GM21515 (cell line): ENCODE results near the gene SH3GL3.

Experiments
- ATAC-seq: cut with Tn5 transposase; IDR thresholded peaks from one replicate; pipeline ENCODE4 v1.9.1; 2021; ENCODE audit not compliant: unreplicated experiment

Gene SH3GL3

DNA sequence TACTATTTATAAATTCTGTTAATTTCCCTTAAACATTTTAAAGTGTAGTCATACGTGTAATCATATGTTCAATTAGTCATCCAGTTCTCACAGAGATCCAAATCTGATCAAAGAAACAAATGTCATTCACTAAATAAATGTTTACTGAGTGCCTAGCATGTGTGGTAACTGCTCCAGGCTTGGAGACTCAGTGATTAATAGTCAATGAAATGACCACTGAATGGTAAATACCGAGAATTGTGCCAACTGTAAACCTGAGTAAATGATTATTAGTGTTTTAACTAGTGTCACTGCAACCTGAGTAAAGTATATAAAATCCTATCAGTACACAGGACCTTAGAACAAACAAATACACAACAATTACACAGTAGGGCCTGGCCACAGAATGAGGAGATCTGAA lies 52.3 kb downstream of the SH3GL3 start:
- ATAC-seq: no peak

DNA sequence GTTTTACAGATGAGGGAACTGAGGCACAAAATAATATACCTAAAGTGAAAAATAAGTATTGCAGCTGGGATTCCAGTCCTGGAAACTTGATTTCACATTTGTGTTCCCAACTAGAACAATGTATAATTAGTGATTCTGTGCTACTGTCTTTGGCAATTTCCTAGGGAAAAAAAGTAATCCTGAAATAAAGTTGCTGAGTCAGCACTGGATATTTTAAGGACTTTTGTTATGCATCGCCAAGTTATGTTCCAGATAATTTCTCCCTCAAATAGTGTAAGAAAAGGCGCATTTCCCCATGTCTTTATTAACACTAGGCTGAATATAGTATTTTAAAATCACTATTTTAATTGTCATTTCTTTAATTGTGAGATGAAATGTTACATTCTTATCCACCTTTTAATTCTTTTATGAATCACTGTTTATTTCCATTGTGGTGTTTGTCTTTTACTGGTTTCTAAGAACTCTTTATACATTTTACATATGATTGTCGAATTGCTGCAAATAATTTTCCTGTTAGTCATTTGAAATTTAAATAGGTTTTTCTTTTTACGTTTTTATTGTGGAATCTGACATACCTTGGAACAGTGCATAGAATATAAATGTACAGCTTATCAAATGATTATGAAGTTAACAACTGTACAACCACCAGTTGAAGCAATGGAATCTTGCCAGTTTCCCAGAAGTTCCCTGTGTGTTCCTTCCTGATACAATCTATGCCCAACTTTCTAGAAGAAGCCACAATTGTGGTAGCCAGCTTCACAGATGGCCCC lies 56.6 kb downstream of the SH3GL3 start:
- no peak for ATAC-seq

DNA sequence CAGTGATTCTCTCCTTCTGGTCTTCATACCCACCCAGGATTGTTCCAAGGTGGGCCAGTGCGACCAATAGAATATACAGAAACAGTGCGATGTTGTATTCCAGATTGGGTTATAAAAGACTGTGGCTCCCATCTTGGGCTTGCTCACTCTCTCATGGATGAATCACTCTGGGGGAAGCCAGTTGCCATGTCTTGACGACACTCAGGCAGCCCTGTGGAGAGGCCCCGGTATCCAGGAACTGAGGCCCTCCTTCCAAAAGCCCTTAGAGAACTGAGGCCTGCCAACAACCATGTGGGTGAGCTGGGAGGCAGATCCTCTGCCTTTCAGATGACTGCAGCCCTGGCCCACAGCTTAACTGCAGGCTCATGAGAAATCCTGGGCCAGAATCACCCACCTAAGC lies 57.2 kb downstream of the SH3GL3 start:
- ATAC-seq: no peak

DNA sequence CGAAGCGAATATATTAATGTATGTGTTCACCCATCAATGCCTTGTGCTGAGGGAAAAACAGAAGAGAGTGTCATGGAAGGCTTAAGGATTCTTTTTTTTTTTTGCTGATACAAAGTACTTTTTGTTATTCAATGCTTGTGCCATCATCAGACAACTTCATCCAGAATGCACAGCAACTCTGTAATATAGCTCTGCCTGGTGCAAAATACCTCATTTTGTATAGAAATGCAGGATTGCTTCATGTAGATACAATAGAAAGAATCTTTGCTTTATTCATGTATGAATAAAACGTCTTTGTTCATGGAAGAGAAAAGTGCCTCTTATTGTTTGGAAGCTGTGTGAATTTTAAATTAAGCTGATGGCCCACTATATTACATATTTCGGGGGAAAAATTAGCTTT lies 62.9 kb downstream of the SH3GL3 start:
- no peak for ATAC-seq

DNA sequence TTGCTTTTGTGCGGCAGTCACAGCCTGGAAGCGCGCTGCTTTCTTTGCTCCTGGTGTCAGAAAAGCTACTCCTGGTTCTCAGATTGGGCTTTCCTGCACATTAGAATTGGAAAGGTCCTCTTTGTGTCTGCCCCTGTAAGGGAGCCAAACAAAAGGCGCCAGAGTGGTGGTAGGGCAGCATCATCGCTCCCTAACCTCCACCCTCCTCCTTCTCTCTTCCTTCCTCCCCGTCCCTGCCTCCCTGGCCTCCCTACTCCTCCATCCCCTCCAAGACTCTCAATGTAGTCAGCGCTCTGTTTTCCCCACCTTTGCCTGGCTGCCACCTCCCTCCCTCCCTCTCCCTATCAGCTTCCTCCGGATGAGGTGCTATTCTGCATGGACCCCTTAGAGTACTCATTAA lies 65.3 kb downstream of the SH3GL3 start:
- ATAC-seq: no peak

DNA sequence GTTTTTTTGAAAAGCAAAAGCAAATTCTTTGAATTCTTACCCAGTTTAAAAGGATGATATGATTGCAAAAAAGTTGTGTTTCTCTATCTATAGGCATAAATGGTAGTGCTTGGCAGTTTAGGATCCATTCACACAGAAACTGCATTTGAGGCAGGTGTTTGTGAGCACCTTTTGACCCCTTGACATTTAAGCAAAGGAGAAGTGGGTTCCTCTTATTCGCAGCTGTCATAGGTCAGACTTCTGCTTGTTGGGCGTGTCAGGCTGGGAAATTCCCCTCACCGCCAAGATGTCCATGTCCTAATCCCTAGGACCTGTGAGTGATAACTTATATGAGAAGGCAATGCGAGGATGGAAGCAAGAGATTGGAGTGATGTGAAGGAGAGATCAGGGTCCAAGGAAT lies 67.4 kb downstream of the SH3GL3 start:
- no peak for ATAC-seq

DNA sequence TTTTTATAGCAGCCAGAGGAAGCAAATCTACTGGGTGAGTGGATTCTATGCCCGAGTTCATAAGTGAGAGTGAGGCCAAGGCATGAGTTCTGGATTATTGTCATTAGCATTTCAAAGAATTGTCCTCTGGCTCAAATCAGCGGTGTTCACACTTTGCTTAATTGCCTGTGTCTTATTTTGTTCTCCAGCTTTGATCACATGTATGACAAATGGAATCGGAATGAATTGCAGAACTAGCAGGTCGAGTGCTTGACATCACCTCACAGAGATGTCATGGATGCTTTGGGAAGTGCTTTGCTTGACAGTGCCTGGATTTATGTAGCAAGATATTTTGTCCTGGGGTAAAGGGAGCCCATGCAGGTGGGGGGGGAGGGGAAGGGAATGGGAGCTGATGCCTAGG lies 68.0 kb downstream of the SH3GL3 start:
- ATAC-seq: no peak

DNA sequence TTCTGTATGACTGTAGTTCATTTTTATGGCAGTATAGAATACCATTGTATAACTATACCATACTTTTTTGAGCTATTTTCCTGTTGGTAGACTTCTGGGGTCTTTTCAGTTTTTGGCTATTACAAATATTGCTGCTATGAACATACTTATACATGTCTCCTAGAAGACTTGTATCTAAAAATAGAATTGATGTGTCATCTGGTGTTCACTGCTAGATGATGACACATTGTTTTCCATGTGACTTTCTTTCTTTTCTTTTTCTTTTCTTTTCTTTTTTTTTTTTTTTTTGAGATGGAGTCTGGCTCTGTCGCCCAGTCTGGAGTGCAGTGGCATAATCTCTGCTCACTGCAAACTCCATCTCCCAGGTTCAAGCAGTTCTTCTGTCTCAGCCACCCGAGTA lies 69.8 kb downstream of the SH3GL3 start:
- ATAC-seq: no peak

DNA sequence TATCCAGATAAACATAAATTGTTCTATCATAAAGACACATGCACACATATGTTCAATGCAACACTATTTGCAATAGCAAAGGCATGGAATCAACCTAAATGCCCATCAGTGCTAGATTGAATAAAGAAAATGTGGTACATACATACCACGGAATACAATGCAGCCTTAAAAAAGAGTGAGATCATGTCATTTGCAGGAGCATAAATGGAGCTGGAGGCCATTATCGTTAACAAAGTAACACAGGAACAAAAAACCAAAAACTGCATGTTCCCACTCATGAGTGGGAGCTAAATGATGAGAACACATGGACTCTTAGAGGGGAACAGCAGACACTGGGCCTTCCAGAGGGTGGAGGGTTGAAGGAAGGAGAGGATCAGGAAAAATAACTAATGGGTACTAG lies 79.2 kb downstream of the SH3GL3 start:
- ATAC-seq: no peak

DNA sequence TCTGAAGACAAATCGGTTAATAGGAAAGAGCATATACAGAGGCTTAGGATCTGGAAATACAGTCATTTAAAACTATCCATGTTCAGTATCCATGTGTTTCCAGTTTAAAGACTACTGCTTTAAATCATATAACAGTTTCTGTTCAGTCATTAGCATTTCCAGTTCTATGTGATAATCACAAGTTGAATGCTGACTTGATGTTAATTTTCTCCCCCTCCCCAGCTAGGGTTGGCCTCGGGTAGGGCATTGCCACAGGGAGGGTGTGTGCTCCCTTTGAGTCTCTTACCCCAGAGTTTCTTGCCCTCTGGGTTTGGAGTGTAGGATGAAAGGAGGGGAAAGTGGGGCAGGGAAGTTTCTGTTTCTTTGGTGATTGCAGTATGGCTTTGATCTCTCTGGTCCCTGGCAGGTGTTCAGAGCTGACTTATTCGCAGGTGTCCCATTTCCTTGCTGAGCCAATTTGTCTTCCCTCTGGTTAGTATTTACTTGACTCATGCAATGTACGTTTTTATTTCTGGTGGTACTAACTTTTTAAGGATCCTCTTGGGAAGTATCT lies 86.3 kb downstream of the SH3GL3 start:
- ATAC-seq: no peak

DNA sequence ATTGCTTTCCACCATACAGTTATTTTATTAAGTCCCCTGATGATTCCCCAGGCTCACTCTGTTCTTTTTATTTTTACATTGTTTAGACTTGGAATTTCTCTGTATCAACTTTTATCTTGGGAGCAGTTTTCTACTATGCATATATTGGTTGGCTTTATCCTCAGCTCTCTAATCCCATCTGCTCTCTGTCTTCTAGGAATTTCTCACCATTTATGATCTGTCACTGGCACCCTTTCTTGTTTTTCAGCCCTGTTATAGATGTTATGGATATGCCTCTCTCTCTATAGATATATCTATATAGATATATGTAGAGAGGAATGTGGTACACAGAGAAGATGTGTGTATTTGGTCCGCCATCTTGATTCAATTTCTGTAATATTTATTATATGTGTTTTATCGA lies 90.5 kb downstream of the SH3GL3 start:
- no peak for ATAC-seq

DNA sequence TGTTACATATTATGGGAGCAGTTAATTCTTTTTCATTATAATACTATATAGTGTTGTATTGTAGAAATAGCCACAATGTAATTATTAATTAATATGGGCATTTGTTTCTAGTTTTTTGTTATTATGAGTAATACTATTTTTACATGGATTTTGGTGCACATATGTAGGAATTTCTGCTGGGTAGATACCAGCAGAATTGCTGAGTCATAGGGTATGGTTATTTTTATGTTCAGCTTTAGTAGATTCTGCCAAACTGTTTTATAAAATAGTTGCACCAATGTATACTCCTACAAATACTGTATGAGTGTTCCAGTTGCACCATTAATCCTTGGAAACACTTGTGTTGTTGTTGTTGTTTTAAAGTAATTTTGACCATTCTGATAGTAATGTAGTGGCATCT lies 91.5 kb downstream of the SH3GL3 start:
- no peak for ATAC-seq

DNA sequence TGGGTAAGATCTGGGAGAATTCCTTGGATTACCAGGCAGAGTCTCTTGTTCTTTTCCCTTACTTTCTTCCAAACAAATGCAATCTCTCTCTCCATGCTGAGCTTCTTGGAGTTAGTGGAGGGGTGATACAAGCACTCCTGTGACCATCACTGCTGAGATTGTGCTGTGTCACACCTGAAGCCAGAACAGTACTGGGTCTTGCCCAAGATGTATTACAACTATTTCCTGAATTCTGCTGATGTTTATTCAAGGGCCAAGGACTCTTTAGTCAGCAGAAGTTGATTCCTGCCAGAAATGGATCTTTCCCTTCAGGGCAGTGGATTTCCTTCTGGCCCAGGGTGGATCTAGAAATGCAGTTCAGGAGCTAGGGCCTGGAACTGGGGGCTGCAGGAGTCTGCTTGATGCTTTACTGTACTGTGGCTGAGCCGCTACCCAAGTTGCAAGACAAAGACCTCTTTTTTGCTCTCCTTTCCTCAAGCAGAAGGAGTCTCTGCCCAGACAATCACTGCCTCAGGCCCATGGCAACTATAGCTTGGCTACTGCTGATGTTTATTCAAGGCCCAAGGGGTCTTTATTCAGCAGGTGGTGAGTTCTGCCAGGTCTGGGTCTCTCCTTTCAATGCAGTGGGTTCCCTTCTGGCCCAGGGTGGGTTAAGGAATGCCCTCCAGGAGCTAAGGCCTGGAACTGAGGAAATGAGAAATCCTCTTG lies 98.8 kb downstream of the SH3GL3 start:
- ATAC-seq: no peak

DNA sequence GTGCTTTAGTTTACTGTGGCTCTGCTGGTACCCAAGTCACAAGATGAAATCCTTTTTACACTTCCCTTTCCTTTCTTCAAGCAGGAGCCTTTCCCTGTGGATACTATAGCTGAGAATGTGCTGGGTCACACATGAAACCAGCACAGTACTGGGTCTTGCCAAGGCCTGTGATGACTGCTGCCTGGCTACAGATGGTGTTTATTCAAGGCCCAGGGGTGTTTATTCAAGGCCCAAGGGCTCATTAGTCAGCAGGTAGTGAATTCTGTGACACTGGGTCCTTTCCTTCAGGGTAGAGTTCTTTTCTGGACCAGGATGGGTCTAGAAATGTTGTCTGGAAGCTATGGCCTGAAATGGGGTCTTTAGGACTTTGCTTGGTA lies 99.4 kb downstream of the SH3GL3 start:
- no peak for ATAC-seq

DNA sequence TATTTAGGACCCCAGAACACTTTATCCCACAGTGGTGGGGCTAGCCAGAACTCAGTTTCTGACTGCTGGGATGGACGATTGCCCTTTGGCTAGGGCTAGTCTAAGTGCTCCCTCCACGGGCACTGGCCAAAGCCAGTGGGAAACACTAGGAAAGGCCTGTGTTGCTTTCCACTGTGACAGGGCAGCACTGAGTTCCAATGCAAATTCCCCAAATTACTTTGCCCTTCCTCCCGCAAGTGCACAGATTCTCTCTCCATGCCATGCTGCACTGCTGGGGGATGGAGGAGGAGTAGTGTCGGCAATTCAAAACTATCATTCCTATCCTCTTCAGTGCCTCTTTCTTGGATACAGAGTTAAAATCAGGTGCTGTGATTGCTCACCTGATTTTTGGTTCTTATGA lies 100.0 kb downstream of the SH3GL3 start:
- no peak for ATAC-seq

DNA sequence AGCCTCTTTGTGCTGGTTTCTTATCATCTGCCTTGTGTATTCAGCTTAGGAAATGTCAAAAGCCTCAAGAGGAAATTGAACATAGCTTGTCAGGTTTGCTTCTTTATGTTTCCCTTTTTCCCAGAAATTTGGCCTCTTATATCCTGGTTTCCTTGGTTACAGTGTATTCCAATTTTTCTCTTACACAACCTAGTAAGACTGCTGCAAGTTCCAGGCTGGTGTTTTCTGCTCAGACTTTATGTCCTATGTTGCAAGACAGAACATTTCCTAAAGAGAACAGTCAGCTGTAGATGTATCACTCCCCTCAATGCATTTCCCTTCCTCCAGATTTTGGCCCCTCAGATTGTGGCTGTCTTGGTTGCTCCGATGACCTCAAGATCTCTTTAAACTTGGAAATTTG lies 102.5 kb downstream of the SH3GL3 start:
- no peak for ATAC-seq

DNA sequence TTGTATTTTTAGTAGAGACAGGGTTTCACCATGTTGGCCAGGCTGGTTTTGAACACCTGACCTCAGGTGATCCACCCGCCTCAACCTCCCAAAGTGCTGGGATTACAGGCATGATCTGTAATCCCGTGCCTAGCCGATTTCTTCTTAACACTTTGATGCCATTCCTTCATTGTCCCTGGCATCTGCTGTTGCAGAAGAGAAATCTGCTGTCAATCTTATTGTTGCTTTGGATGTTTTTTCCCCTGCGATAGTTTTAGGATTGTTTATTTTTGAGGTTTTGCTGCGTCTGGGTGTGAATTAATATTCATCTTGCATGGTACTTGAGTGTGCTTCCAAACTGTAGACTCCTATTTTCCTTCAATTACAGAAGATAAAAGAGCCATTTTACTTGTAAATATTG lies 107.4 kb downstream of the SH3GL3 start:
- ATAC-seq: no peak

DNA sequence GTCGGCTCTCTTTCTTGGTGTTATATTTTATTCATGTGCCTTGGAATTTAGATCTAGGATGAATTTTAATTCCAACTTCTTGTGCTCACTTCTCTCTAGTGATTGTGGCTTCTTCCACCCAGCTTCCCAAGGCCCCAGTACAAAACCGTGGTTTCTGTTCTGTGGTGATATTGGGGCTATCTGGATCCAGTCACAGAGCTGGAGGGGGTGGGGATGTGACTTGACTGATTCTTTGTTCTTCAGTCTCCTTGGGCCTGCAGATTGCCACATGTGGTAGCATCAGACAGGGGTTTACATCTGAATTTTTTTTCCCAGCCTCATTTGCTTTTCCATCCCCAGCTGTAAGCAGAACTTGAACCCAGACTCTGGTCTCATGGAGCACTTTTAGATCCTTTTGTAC lies 108.2 kb downstream of the SH3GL3 start:
- no peak for ATAC-seq

DNA sequence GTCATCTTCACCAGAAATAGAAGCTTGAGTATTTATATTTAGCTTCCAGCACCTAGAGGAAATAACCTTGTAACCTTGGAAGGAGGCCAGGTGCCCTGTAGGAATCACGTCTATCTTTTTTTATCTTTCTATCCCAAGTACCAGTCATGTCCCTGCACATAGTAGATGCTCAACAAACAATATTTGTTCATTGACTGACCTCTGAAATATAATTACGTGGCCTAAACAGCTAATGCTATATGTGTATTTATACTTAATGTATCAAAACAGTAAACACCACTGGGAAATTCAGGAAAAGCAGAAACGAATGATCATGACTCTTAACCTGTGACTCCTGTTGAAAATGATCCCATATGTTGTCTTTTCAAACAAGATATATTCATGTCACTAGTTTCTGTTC lies 108.9 kb downstream of the SH3GL3 start:
- ATAC-seq: no peak

DNA sequence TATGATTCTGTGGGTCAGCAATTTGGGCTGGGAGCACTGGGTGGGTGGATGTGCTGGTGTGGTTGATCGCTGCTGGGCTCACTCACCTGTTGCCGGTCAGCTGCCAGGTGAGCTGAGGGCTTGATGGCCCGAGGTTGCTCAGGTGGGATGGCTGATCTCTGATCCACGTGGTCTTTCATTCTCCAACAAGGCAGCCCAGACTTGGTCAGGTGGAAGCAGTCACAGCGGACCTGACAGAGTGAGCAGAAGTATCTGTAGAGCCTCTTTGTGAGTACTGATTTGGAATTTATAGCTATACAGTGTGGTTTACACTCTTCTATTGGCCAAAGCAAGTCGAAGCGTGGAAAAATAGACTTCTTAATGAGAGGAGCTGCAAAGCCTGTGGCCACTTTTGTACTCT lies 109.6 kb downstream of the SH3GL3 start:
- ATAC-seq: no peak

DNA sequence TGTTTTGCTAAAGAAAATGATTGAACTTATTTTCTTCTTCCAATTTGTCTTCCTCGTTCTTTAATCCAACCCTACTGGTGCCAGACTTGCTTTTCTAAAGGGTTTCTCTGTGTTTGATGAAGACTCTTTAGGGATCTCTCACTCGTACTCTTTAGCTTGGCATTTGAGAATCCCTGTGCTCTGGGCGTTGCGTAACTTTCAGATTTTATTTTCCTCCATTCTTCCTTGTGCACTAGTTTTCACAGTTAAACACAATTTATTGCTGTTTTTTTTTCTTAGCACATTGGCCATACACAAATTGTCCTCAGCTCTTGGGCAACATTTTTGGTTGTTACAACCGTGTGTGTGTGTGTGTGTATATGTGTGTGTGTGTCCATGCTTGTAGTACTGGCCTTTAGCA lies 111.0 kb downstream of the SH3GL3 start:
- ATAC-seq: no peak

DNA sequence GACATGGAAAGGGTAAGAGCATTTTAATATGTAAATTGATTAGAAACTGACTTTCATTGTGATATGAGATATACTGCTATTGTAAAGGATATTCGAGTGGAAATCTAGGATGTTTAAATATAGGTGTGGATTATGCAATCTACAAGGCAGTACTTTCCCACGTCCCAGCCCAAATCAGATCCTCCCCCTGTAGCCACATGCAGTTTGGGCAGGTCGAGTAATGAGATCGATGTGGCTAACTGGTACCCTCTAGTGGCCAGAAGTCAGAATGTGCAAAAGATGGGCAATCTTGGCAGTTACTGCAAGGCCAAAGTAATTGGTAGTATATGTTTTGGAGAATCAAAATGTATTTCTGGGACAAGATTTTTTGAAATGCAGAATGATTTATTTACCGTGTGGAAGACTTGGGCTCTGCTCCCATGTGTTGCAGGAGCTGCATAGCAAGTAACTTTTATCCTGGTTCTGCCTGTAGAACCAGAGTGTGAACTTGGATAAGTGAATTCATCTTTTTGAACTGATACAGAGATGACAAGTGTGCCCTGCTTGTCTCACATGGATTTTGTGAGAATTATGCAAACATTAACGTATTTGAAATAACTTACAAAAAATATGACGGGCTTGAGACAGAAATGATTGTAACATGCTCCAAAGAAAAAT lies 112.3 kb downstream of the SH3GL3 start:
- ATAC-seq: no peak
